GM19351 (cell line): Measurements from ENCODE around the gene COL23A1.

Experiments used
- ATAC-seq: cut with Tn5 transposase; IDR thresholded peaks from one replicate; pipeline ENCODE4 v1.9.1; 2021; ENCODE audit warnings: mild to moderate bottlenecking, moderate library complexity; ENCODE audit not compliant: unreplicated experiment

COL23A1 gene

GRCh38 chr5:178478370-178478769 is 111.8 kb downstream of the COL23A1 start:
- no peak for ATAC-seq

- ATAC-seq = no peak
Measured at GRCh38 chr5:178477802-178478201, 112.4 kb downstream of the COL23A1 start.

DNA sequence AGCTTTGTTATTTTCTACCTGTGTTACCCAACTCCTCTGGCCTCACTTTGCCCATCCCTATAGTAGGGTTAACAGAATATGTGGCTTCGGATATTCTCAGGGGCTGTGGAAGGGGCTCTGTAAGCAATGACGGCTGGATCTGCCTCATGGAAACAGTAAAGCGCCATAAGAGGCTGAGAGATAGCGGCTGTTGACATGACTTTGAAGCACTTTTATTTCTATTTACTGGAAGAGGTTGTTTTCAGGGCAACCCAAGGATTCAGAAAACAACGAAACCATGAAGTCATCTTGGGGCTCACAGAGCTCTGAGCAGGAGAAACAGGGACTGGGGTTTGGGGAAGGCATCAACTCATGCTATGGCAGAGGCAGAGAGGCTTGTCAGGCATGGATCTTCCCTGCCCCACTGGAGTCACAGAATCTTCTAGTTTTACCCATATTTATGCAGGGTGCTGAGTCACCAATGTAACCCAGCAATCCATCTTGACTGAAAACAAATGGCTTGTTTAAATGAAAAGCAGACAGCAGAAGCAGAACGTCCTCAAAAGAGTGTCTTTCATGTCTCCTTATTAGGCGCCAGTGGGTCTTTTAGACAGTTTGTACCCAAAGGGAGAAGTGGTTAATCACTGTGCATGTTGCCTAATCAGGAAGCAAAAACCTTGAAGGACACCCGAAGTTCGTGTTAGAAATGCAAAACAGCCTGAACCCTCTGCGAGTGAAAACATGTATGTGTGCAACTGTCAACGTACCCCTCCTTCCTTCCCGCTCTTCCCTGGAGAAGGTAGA is 113.0 kb downstream of the COL23A1 start:
- no peak for ATAC-seq

GRCh38 chr5:178476531-178476930 is 113.7 kb downstream of the COL23A1 start:
- ATAC-seq = no peak

GRCh38 chr5:178475422-178475821 is 114.8 kb downstream of the COL23A1 start:
- no peak for ATAC-seq

- no peak for ATAC-seq
Measured at GRCh38 chr5:178474562-178475184, 115.5 kb downstream of the COL23A1 start.

- ATAC-seq = no peak
Measured at GRCh38 chr5:178473854-178474253, 116.3 kb downstream of the COL23A1 start.

GRCh38 chr5:178472138-178472537 is 118.1 kb downstream of the COL23A1 start:
- no peak for ATAC-seq

DNA sequence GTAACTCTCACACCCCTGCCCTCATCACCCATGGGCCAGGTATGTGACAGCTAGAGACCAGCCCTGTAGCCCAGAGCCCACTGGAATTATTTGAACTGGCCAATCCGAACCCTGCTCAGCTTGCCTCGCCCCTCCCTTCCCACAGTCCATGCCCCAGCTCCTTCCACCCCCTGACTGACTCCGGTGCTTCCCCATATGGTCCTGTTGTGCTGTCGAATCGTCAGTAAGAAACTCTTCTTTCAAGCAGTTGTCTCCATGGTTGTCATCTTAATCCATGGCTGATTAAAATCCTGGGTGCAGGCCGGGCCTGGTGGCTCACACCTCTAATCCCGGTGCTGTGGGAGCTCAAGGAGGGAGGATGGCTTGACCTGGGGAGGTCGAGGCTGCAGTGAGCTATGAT is 118.5 kb downstream of the COL23A1 start:
- no peak for ATAC-seq

GRCh38 chr5:178470760-178471025 is 119.5 kb downstream of the COL23A1 start:
- ATAC-seq = no peak

DNA sequence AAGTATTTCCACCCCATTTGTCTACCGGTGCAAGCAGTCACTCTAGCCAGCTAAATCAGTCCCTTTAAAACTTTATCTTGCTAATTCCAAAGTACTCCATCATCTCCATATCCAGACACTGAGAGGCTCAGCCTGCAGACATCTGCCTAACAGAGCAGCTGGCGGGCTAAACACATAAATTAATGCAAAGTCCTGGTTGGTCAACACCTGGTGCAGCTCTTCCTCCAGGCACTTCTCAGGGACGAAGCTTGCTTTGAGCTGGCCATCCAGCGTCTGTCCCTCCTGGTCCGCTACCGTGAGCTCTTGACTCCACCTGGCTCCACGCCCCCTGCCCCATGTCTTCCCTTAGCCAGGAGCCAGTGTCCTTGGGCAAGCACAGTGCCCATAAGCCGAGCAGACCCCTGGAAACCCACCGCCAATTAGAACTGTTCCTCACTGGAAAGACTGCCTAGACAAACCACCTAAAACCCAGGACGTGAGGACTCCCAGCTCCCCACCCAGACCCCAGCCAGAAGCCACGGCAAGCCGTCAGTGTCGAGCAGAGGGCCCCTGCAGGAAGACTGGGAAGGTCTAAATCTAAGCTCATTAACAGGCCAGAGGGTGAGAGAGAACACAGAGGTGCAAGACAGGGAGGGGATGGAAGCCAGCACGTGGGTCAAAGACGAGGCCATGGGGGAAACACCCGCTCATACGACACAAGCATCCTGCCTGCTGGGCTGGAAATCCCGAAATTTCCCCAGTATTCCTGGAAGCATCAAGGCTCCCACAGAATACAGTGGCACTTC is 120.0 kb downstream of the COL23A1 start:
- no peak for ATAC-seq

DNA sequence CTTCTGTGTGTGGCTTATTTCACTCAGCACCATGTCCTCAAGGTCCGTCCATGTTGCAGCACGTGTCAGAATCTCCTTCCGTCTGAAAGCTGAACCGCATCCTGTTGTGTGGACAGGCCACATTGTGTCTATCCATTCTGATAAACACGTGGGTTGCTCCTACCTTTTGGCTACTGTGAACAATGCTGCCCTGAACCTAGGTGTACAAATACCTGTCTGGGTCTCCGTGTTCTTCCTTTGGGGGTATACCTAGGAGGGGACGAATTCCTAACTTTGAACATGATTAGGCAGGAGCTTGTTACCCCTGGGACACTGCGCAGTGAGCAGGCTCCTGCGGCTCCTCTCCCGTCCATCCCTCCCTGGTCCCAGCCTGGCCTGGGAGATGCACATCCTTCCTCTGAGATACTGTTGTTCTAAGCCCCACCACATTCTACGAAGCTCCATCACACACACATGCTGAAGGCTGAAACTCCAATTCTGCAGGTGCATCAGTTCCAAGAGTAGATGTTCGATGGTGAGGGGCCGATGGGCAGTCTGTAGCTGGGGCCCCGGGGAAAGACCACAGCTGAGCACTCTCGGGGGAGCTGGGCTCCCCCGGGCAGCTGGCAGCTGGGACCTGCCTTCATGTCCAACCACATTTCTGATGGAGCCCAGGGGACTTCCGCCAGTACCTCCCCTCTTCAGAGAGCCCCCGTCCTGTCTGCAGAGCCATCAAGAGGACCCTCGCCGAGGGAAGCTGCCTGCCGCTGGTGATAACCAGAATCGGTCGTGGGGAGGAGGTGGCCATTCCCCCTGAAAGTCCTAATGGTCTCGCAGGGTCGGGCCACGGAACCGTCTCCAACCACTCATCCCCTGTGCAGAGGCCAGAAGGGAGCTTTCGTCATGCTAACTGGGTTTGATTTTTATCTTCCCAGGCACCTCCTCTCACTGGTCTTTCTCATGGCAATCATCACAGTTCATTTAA is 120.9 kb downstream of the COL23A1 start:
- no peak for ATAC-seq

DNA sequence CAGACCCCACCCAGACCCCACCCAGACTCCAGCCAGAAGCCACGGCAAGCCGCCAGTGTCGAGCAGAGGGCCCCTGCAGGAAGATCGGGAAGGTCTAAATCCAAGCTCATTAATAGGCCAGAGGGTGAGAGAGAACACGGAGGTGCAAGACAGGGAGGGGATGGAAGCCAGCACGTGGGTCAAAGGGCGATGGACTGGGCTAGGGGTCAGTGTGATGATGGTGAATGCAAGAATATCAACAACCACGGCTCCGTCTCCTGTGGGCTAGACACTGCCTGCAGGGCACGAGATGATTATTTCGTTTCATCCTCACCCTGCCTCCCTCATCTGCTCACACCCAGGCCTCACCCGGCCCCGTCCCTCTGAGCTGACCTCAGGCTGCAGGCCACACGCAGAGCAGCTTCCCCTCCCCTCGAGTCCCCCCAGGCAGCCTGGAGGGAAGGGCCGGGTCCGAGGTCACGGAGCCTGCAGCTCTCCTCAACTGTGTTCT is 122.0 kb downstream of the COL23A1 start:
- ATAC-seq = no peak

- ATAC-seq = no peak
Measured at GRCh38 chr5:178467568-178468195, 122.5 kb downstream of the COL23A1 start.

DNA sequence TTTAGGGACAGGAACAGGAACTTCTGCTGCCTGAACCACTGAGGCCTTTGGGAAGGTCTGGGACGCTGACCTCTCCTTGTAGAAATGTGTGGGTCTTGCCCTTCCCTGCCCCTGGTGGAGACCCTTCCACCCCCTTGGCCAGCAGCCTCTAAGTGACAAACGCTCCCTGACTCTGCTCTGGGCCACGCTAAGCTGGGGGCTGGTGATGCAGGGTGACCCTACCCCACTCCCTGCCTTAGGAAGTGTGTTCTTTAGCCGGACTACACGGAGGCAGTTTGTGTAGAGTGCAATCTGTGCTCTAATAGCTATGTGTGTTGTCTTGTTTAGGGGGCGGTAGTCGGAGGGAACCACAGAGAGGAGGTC is 123.0 kb downstream of the COL23A1 start:
- ATAC-seq = no peak

- ATAC-seq = no peak
Measured at GRCh38 chr5:178466342-178466741, 123.9 kb downstream of the COL23A1 start.

DNA sequence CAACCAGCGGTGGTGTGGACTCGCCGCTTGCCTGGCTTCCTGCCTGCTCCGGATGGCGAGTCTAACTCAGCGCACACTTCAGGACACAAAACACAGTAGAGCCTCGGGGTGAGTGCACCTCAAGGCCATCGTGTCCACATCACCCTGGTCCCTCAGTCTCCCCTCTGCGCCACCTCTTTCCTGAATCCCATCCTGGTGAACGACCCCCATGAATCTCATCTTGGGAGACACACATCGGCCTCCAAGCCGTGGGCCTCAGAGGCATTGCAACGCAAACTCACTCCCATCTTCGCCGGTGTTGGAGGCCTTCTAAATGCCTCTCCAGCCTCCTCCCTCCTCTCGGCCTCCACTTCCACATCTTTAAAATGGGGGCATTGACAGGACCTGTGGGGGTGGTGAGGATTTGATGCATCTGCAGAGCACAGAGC is 124.3 kb downstream of the COL23A1 start:
- no peak for ATAC-seq

DNA sequence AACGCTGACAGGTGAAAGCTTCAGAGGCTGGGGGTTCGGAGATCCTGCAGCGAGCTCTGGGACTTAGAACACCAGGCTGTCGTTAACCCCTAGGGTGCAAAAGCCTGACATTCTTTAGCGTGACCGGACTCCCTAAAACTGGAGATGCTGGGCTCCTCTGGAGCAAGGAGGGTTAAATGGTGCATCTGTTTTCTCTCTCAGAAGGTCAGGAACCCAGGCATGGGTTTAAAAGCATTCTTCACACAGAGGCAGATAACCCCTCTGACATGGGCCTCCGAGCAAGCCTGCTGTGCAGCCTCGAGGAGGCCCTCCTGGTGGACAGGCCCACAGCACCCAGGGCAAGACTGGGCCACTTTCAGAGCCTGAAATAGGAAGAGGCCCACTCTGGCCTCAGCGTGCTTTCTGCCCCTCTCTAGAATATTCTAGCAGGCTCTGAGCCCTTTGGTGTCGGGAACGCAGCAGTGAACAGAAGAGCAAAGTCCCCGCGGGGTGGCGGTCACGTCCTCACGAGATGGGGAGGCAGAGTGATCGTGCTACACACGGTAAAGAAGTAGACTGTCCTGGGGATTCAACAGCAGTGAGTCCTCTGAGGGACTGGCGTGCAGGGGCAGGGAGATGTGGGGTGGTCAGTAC is 124.8 kb downstream of the COL23A1 start:
- ATAC-seq = no peak

DNA sequence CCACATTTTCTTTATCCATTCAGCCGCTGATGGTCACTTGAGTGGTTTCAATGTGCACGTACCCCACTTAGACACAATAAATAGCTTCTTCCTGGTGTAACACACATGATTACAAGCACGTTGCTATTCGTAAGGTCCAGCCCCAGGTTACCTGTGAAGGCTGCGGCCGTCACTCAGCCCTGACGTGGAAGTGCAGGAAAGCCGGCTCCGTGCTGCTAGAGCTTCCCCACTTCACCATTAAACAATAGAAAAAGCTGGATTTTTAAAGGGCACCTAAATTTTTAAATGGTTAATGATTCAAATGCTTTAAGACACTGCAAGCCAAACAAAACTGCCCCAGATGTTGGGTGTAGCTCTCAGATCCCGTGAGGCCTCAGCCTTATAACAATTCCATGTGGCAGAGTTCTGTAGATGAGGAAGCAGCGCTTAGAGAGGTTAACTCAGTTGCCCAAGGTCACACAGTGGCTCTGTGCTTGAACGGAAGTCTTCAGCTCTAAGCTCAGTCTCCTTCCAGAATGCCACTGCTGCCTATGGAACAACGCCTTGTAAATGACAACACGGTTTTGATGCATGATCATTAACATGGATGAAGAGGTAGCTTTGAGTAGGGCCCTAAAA is 125.7 kb downstream of the COL23A1 start:
- ATAC-seq = no peak
